ENCODE measurements around the gene CBX6. TPM values are rescaled to one million over a fixed set of nuclear protein-coding genes. Genes with fewer than 3 reads are reported as not detected.
A peak's percentile ranks its signal among the peaks of the same experiment; 100 is the strongest.

The CBX6 gene
- total RNA-seq, 2 donors from 2014 or later: 28.0 to 57.0 TPM

DNA sequence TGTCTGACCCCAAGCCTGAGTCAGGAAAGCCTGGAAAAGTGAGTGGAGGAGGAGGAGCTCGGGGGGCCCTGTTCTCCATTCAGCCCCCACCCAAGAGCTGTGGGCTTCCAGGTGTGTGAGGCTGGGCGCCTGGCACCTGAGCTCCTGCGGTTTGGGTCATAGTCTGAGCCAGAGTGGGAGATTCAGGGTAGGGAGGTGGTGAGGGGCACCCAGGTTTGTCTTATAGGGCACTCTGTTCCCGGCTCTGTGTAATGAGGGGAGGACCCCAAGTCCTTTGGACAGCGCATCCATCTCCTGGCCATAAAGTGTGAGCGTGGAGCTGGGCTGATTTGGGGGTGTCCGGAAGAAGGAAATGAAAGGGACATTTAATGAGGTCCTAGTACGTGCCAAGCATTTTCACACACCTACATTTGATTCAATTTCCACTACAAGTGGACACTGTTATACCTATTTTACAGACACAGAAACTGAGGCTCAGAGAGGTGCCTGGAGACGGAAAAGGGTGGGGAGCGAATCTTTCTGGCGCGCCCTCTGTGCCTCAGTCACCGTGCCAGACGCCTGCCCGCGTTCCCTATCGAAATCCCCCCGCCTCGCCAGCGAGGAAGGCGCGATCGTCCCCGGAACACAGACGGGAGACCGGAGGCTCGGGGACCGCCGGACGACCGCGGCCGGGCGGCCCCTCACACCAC lies 29.4 kb downstream of the CBX6 start:
- no peak for DNase-seq (ENCODE audit: low spot score)
- H3K9me3 ChIP-seq: no peaks in the 10 kb centered on the region
- H3K27ac ChIP-seq: peak overlapping the region; percentile 44 to 70
- no peaks in the 10 kb centered on the region for H3K27me3 ChIP-seq
- H3K36me3 ChIP-seq: no peaks in the 10 kb centered on the region
- TF ChIP-seq CTCF (IDR thresholded peaks at IDR 0.05): no peak
- H3K4me3 ChIP-seq: peak overlapping the region; percentile 39 to 53
- peaks cover 0 to 16% of the 10 kb centered on the region in 2 donors for H3K4me1 ChIP-seq

DNA sequence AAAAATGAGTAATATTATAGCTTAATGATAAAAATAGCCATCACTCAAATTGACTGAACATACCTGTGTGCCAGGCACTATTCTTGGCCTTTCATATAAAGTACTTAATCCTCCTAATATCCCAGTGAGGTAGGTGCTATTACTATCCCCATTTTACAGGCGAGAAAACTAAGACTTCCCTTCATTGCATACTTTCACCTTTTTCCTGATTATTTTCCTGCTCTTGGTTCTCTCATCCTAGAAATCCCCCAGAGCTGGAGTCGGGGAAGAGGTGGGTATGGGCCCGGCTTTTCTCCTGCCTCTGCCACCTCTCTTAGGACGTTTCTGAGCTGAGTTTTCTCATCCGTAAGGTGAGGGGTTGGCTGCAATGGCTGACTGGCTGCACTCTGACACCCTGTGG lies 30.4 kb downstream of the CBX6 start:
- Histone ChIP-seq H3K4me1 (peaks cover 0 to 16% of the 10 kb centered on the region in 2 donors), H3K27ac (no peak overlapping the region), H3K4me3 (no peak overlapping the region), H3K27me3 (no peaks in the 10 kb centered on the region), H3K9me3 (no peaks in the 10 kb centered on the region), H3K36me3 (no peaks in the 10 kb centered on the region)
- no peak for DNase-seq (ENCODE audit: low spot score)
- no peak for TF ChIP-seq CTCF (IDR thresholded peaks at IDR 0.05)

- Histone ChIP-seq H3K9me3 (no peaks in the 10 kb centered on the region), H3K27me3 (no peaks in the 10 kb centered on the region), H3K4me3 (no peak overlapping the region), H3K4me1 (peaks cover 0 to 16% of the 10 kb centered on the region in 2 donors), H3K27ac (no peak overlapping the region), H3K36me3 (no peaks in the 10 kb centered on the region)
- TF ChIP-seq CTCF (IDR thresholded peaks at IDR 0.05): no peak
- no peak for DNase-seq (ENCODE audit: low spot score)
Measured at GRCh38 chr22:38841211-38841610, 30.8 kb downstream of the CBX6 start.

DNA sequence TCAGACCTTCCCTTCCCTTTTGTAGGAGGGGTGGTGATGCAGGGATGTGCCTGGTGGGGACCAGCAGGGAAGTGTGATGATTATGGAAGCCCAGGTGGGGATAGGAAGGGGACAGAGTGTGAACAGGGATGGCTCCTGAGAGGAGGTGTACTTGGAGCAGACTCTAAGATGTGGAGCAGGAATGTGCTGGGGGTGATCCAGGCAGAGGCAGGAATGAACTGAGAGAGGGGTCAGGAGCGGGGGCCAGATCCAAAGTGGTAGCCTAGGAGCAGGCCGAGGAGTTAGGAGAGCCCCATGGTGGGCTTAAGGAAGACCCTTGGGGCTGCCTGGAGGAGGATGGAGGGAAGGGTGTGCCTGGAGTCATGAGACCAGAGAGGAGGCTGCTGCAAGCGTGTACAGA lies 31.9 kb downstream of the CBX6 start:
- DNase-seq (ENCODE audit: low spot score): no peak
- no peak overlapping the region for H3K27ac ChIP-seq
- H3K9me3 ChIP-seq: no peaks in the 10 kb centered on the region
- H3K4me1 ChIP-seq: peaks cover 0 to 16% of the 10 kb centered on the region in 2 donors
- H3K4me3 ChIP-seq: no peak overlapping the region
- TF ChIP-seq CTCF (IDR thresholded peaks at IDR 0.05): no peak
- no peaks in the 10 kb centered on the region for H3K36me3 ChIP-seq
- H3K27me3 ChIP-seq: no peaks in the 10 kb centered on the region

DNA sequence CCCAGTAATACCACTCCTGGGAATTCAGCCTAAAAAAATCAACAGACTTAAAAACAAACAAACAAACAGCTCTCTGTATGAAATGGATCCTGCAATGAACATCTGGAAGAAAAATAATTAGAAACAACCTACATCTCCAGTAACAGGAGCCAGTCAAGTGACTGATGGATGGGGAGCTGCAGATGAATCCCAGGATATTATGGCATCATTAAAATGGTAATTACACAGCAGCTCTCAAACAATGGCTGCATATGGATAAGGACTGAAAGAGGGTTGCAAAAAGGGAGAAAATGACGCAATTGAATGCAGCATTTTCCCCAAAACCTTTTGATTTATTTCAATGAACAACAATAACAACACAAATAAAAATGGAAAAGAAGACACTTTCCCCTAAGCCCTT lies 32.3 kb downstream of the CBX6 start:
- H3K27me3 ChIP-seq: no peaks in the 10 kb centered on the region
- no peak for DNase-seq (ENCODE audit: low spot score)
- TF ChIP-seq CTCF (IDR thresholded peaks at IDR 0.05): no peak
- H3K4me3 ChIP-seq: no peak overlapping the region
- H3K4me1 ChIP-seq: peaks cover 0 to 14% of the 10 kb centered on the region in 2 donors
- no peaks in the 10 kb centered on the region for H3K36me3 ChIP-seq
- no peak overlapping the region for H3K27ac ChIP-seq
- H3K9me3 ChIP-seq: no peaks in the 10 kb centered on the region

- no peak overlapping the region for H3K27ac ChIP-seq
- no peaks in the 10 kb centered on the region for H3K36me3 ChIP-seq
- DNase-seq (ENCODE audit: low spot score): no peak
- H3K9me3 ChIP-seq: no peaks in the 10 kb centered on the region
- TF ChIP-seq CTCF (IDR thresholded peaks at IDR 0.05): no peak
- H3K4me3 ChIP-seq: no peak overlapping the region
- H3K27me3 ChIP-seq: no peaks in the 10 kb centered on the region
- peaks cover 0 to under 1% of the 10 kb centered on the region in 2 donors for H3K4me1 ChIP-seq
Measured at GRCh38 chr22:38837414-38837928, 34.5 kb downstream of the CBX6 start.

Data from right atrium auricular region (tissue), 2 donors.